GM18505 (cell line): ENCODE data around the gene GDNF.

Experiments used
- ATAC-seq: cut with Tn5 transposase; IDR thresholded peaks from one replicate; pipeline ENCODE4 v1.9.1; 2021; ENCODE audit not compliant: unreplicated experiment
- POLR2A ChIP-seq: IDR thresholded peaks from 4 replicates; pipeline ENCODE4 v1.6.1; 2011; ENCODE audit warnings: borderline replicate concordance; ENCODE audit not compliant: insufficient read depth, insufficient read length; ENCODE audit errors: extremely low read depth

The GDNF gene

DNA sequence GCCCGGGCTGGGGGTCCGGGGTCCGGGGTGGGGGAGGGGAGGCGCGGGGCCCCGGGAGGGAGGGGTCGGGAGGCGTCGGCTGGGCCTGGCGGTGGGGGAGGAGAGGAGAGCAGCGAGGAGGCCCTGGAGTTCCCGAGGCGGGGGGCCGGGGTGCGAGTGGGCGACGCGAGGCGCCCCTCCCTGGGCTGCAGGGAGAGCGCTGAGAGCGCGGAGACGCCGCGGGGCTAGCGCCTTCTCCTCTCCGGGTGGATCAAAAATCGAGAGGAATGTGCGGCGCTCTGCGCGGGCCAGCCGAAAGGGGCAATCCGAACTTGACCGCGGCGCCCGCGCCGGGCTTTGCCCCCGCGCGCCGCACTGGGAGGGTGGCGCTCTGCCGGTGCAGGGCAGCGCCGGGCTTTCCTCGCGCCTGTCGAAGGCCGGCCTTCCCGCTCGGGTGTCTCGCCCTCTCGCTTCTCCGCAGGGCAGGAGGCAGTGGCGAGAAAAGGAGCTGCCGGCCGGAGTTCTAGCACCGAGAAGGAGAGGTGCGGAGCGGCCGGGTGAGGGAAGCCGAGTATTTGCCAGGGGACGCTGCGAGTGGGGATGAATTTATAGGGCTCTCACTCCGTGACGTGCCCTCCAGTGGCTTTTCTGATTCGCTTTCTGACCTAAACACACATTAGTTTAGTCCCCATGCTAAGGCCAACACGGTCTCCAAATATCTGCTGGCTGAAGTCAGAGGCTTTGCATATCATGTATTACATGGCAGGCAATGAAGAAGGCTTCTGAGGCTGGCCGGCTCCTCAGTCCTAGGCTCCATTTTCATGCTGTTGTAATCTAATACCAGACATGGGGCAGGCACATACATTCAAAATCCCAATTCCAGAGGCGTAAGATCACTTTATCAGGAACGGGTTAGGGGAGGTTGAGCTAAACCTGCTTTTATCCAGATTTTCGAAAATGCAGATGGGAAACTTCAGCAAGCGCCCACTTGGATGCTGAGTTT, 503 bp upstream of the GDNF start:
- ATAC-seq, result no peak
- no peak for TF ChIP-seq POLR2A

GRCh38 chr5:37838933-37839341, 904 bp downstream of the GDNF start:
- no peak for ATAC-seq
- no peak for TF ChIP-seq POLR2A

DNA sequence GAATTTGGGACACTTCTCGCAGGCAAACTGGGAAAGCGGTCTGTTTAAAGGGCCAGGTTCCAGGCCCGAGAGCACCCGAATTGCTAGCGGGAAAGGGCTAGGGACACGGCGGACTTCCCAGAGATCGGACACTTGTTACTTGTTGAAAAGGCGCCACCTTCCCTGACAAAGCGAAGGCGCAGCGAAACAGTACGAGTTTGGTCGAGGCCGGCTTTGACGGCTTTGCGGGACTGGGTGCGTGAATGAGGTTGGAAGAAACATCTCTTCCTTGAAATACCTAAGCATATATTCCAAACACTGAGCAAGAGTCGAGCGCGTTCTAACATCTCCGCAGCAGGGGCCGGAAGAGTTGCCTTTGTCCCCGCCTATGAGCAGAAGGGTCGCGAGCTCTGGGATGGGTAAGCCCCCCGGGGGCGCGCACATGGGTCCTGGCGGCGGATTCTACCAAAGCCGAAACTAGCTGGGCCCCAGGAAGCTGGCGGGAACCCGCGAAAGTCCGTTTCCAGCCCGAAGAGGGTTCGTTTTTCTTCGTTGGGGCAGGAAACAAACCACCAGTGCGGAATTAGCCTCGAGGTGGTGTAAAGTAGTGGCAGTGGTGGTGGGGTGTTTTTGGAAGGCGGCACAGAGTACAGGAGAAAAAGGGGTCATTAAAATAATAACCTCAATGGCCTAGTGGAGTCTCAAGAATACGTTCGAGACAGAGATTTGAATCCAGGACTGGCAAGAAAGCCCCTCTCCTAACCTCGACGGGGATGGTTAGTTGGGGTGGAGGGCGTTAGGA, 1.5 kb downstream of the GDNF start:
- ATAC-seq, result no peak
- no peak for TF ChIP-seq POLR2A

GRCh38 chr5:37837414-37838032, 2.3 kb downstream of the GDNF start:
- TF ChIP-seq POLR2A, result no peak
- ATAC-seq, result peak; percentile 61

DNA sequence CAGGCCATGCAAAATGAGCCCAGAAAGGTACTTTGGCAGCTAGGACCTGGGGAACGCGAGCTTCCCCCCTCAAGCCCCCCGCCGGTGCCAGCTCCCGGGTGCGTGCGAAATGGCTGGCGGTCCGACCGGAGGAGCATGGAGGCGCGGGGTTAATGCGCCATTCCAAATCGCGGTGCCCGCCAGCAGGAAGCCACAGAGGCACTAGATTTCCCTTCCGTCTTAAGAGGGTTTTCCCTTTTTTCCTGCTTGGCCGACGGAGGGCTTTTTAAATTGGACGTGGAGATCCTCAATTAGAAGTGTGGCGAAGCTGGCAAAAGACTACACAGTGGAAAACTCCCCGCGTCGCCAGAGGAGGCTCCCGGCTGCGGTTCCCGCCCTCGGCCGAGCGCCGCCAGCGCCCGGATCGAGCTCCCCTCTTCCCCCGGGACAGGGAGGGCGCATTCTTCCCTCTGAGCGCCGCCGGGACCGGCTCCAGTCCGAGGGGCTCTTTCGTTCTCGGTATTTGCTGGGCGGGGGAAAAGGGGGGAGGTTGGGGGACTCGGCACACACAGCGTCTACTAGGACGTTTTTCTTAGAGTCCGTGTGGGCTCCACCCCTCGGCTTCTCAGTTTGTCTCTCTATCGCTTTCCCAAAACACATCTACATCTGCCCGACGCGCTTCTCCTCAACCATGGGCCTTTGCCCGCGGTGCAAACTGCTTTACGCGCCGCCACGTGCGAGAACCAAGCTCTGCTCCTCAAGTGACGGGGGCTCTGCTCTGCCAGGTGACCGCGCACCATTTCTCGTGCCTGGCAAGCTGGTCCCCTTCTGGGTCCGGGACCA, 3.0 kb downstream of the GDNF start:
- ATAC-seq, result peak; percentile 16
- TF ChIP-seq POLR2A, result no peak

GRCh38 chr5:37836235-37836591, 3.6 kb downstream of the GDNF start:
- TF ChIP-seq POLR2A, result no peak
- ATAC-seq, result no peak

DNA sequence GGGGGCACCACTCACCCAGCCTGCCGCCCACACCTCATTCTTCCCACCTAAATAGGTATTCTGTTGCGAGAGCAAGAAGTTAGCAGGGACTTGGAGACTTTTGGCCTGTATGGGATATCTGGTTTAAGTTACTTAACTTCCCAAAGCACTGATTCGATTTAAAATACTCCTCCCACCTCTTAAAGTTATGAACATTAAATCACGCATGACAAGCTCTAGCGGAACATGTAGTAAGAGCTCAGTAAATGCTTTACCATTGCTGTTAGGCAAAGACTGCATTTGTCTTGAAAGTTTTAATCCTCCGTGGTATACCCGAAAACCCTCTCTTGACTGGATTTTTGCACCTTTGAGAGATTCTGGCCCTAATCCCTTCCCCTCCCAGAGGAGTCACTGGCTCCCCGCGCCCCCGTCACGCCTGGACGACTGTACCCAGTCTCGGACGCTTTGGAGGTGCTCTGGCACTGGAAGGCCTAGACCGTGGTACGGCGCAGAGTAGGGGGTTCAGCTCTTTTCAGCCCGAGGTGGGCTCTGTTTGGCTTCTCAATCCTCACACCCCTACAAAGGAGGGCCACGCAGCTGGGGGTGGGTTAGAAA, 4.4 kb downstream of the GDNF start:
- TF ChIP-seq POLR2A, result no peak

GRCh38 chr5:37834542-37835379, 5.1 kb downstream of the GDNF start:
- TF ChIP-seq POLR2A, result no peak
- ATAC-seq, result no peak

More for the DNA sequence above, 4.4 kb downstream of the GDNF start:
- no peak for ATAC-seq

DNA sequence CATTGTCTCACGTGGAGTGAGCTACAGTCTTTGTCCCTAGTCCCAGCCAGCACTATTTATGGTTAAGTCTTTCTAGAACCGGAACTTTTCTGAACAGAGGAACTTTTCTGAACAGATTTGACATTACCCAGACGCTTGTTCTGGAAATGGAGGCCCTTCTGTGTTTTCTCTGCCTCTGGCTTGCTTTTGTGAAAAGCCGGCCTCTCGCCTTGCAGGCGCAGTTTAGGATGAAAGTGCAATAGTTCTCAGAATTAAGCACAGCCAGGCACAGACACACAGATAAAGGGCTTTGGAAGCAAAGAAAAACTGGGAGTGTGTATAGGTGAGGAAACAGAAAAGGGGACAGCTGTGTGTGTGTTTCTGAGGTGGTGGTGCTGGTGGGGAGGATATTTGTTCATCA, 5.9 kb downstream of the GDNF start:
- TF ChIP-seq POLR2A, result no peak
- ATAC-seq, result no peak

DNA sequence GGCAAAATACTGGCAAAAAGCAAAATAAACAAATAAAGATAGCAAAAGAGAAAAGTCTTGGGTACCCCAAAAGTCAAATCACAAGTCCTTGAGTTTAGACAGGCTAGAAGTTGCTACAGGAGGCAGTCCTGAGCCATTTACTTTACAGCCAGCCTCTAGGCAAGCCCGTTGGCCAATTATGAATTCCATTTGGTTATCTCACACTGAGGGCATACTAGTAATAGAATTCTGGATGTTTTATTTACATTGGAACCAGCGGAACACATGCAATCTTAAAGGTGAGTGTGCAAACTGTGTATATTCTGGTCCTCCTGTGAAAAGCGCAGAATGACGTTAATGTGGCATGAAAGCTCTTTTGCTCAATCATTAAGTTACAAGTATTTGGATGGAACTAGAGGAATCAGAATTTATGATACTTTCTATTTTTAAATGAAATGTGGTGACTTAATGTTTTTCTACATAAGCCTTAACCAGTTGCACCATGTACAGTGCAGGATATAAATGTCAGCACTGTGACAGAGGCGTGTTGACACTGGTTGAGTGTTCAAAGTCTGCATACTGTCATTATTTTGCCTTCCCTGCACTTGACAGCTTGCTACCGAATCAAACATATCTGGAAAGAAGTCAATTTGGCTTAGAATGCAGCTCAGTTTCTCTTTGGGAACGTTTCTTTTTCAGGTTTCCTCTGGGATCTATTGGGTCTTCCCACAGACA, 7.9 kb downstream of the GDNF start:
- ATAC-seq, result no peak
- TF ChIP-seq POLR2A, result no peak

GRCh38 chr5:37830348-37830747, 9.5 kb downstream of the GDNF start:
- no peak for TF ChIP-seq POLR2A
- no peak for ATAC-seq

DNA sequence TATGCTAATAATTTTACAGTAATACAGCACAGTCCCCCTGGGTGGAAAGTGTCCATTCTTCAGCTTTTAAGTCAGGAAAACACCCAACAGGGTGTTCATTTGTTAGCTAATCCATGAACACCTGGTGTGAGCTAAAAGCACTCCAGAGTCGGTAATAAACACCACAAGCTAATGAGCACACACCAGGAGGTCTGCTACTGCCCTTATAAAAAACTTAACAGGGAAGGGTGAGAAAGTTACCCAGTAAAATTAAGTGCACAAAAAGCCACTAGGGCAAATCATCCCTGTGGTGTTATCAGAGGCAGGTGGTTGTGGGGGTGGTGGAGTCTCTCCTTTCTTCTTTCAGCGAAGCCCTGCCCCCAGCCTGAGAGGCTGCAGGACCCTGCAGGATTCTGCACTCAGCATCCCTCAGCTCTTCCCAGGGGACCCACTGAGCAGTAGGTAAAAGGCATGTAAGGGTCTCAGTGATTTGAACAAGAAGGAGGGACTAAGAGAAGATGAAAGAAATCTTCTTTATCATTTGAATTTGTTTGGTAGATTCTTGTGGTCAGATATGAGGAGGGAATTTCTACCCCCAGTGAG, 14.4 kb downstream of the GDNF start:
- TF ChIP-seq POLR2A, result no peak
- ATAC-seq, result no peak
